Measurements from ENCODE around the gene KRTAP15-1. TPM values are rescaled to one million over a fixed set of nuclear protein-coding genes. Genes with fewer than 3 reads are reported as not detected.

KRTAP15-1 gene
- total RNA-seq = not detected

DNA sequence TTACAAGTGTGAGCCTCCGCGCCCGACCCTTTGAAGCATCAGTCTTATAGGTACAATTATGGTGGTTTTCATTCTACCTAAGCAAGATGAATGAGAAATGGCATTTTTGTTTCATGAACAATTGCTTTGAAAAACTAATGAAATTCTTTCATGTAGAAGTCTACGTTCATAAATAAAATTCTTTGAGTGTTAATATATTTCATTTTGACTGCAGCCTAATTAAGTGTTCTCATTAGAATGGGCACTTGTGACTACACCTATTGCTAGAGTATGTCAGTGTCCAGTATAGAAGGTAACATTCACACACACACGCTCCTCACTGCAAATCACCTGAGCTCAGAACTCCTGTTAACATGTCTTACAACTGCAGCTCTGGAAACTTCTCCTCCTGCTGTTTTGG lies at the start of gene KRTAP15-1:
Gene KRTAP15-1, plus strand, starts transcription at position 301 of the 400 bp plus-strand sequence. Its CDS starts 53 bp downstream, at position 354.

DNA sequence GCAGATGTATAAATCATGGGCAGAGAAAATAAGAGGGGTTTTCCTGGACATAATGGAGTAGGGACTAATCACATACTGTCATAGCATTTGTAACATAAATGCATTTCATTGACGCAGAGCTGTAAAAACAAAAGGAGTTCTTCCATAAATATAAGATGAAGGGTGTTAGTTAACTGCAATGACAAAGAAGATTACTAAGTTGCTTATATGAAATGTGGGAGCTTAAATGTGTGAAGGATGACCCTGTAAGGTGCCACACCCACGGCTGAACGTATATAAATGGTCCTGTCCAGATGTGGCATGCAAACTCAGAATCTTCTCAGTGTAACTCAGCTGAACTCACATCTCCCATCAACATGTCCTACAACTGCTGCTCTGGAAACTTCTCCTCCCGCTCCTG lies 44.3 kb upstream of the KRTAP15-1 start, which contains the start of gene KRTAP13-1:
Gene KRTAP13-1, plus strand, starts transcription at position 301 of the 400 bp plus-strand sequence. Its CDS starts 56 bp downstream, at position 357.

DNA sequence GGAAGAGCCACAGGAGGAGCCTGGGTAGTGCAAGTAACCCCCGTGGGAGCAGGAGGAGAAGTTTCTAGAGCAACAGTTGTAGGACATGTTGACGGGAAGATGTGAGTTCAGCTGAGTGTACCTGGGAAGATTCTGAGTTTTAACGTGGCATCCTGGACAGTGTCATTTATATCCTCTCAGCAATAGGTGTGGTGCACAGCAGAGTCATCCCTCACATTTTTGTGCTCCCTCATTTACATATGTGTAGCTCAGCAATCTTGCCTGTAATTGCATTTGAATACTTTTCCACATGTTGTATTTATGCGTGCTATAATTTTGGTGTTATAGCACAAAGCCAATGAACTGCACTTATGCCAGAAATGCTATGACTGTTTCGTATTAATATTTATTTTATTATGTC lies 14.2 kb upstream of the KRTAP15-1 start, which contains the start of gene KRTAP13-3:
Gene KRTAP13-3, minus strand, starts transcription at position 101 of the 400 bp plus-strand sequence. Its CDS starts 14 bp downstream, at position 87.

GRCh38 chr21:30430170-30430655 lies 9.9 kb upstream of the KRTAP15-1 start, which contains the start of gene KRTAP13-4:
Gene KRTAP13-4, plus strand, starts transcription at chr21:30430220. Its CDS starts 56 bp downstream, at chr21:30430276.

GRCh38 chr21:30480145-30480544 lies 40.1 kb downstream of the KRTAP15-1 start, which contains the start of gene KRTAP19-1:
Gene KRTAP19-1, minus strand, starts transcription at chr21:30480367. Its CDS starts 50 bp downstream, at chr21:30480317.

DNA sequence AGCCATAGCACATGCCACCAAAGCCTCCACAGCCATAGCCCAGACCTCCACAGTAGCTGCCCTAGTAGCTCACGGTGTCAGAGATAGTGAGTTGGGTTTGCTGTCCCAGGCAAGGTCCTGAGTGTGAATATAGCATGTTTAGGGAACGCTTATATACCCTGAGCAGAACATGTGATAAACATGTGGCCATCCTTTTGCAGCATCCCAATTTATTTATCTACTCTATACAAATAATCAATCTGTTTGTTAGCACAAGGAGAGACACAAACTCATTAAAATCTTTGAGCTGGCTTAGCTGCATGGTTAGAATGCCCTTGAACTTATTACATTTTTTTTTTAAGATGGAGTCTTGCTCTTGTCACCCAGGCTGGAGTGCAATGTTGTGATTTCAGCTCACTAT lies 47.3 kb downstream of the KRTAP15-1 start, which contains the start of gene KRTAP19-2:
Gene KRTAP19-2, minus strand, starts transcription at position 101 of the 400 bp plus-strand sequence. Its CDS starts 88 bp downstream, at position 13.

Other genes with a start within 250 kb of the KRTAP15-1 start
- gene CLDN8, start 224.2 kb upstream of the KRTAP15-1 start, total RNA-seq = not detected
- not detected for gene KRTAP24-1, start 157.3 kb upstream of the KRTAP15-1 start, total RNA-seq
- not detected for gene KRTAP25-1, start 150.8 kb upstream of the KRTAP15-1 start, total RNA-seq
- gene KRTAP26-1, start 120.0 kb upstream of the KRTAP15-1 start, total RNA-seq = not detected
- not detected for gene KRTAP27-1, start 102.6 kb upstream of the KRTAP15-1 start, total RNA-seq
- gene KRTAP23-1, start 91.7 kb upstream of the KRTAP15-1 start, total RNA-seq = not detected
- gene KRTAP13-2, start 68.0 kb upstream of the KRTAP15-1 start, total RNA-seq = not detected
- not detected for gene KRTAP13-1, start 44.2 kb upstream of the KRTAP15-1 start, total RNA-seq
- gene KRTAP13-3, start 14.3 kb upstream of the KRTAP15-1 start, total RNA-seq = not detected
- gene KRTAP13-4, start 10.1 kb upstream of the KRTAP15-1 start, total RNA-seq = not detected
- 1 to 10 TPM in 1 of 2 donors, not detected in 1; 3.7 TPM for gene KRTAP19-1, start 40.1 kb downstream of the KRTAP15-1 start, total RNA-seq
- gene KRTAP19-2, start 47.2 kb downstream of the KRTAP15-1 start, total RNA-seq = not detected
- not detected for gene KRTAP19-3, start 51.7 kb downstream of the KRTAP15-1 start, total RNA-seq
- not detected for gene KRTAP19-4, start 56.9 kb downstream of the KRTAP15-1 start, total RNA-seq
- not detected for gene KRTAP19-5, start 61.9 kb downstream of the KRTAP15-1 start, total RNA-seq
- gene KRTAP19-6, start 101.6 kb downstream of the KRTAP15-1 start, total RNA-seq = not detected
- not detected for gene KRTAP19-7, start 121.0 kb downstream of the KRTAP15-1 start, total RNA-seq
- gene KRTAP22-2, start 150.1 kb downstream of the KRTAP15-1 start, total RNA-seq = not detected
- gene KRTAP6-3, start 152.2 kb downstream of the KRTAP15-1 start, total RNA-seq = not detected
- gene KRTAP6-2, start 158.6 kb downstream of the KRTAP15-1 start, total RNA-seq = not detected
- gene KRTAP22-1, start 160.8 kb downstream of the KRTAP15-1 start, total RNA-seq = not detected
- not detected for gene KRTAP6-1, start 173.7 kb downstream of the KRTAP15-1 start, total RNA-seq
- not detected for gene KRTAP20-1, start 176.2 kb downstream of the KRTAP15-1 start, total RNA-seq
- not detected for gene KRTAP20-4, start 180.4 kb downstream of the KRTAP15-1 start, total RNA-seq
- not detected for gene KRTAP20-2, start 194.9 kb downstream of the KRTAP15-1 start, total RNA-seq
- gene KRTAP20-3, start 202.6 kb downstream of the KRTAP15-1 start, total RNA-seq = not detected

All from melanocyte of skin (primary cell).